Esophagus muscularis mucosa (tissue), 4 donors: ENCODE measurements around the gene ACTRT3. TPM values are rescaled to one million over a fixed set of nuclear protein-coding genes. Genes with fewer than 3 reads are reported as not detected.

ENCODE experiments used
- DNase-seq: peaks from one replicate; pipeline ENCODE4 v3.0.0-alpha.2; 2017; ENCODE audit errors: extremely low spot score
- H3K27ac ChIP-seq, 4 donors: fragments of 200-600 bp; sonication (generic); replicated peaks in 1 of 4; 1 replicate in 3 of 4; 2 replicates in 1 of 4; pipeline ENCODE4 v1.5.1; 2016 to 2019; ENCODE audit warnings: mild to moderate bottlenecking in 1 of 4
- H3K27me3 ChIP-seq, 4 donors: fragments of 200-600 bp; sonication (generic); one replicate each; pipeline versions ENCODE4 v1.5.1 to v1.6.0; 2016 to 2019
- H3K36me3 ChIP-seq, 4 donors: fragments of 200-600 bp; sonication (generic); one replicate each; pipeline ENCODE4 v1.5.1; 2016 to 2019
- H3K4me1 ChIP-seq, 4 donors: fragments of 200-600 bp; sonication (generic); one replicate each; pipeline ENCODE4 v1.5.1; 2016 to 2019
- H3K4me3 ChIP-seq, 4 donors: fragments of 200-600 bp; sonication (generic); 1 replicate in 2 of 4; 2 replicates in 2 of 4; pipeline ENCODE4 v1.5.1; 2016 to 2019; ENCODE audit warnings: mild to moderate bottlenecking in 4 of 4, moderate library complexity in 1 of 4
- H3K9me3 ChIP-seq, 4 donors: fragments of 200-600 bp; sonication (generic); 1 replicate in 3 of 4; 2 replicates in 1 of 4; pipeline ENCODE4 v1.5.1; 2016 to 2019
- CTCF ChIP-seq, 3 experiments: fragments of 200-600 bp in 2 of 3; fragments of 450-650 bp in 1 of 3; sonication (generic) in 2 of 3; IDR thresholded peaks; one replicate each; pipeline ENCODE4 v1.5.1; 2017 to 2019; ENCODE audit warnings: antibody characterized with exemption in 3 of 3, mild to moderate bottlenecking in 2 of 3, moderate library complexity in 1 of 3
- EP300 ChIP-seq: sonication (generic); formaldehyde crosslinking; IDR thresholded peaks from one replicate; pipeline ENCODE4 v1.6.1; 2017; ENCODE audit warnings: antibody characterized with exemption
- POLR2A ChIP-seq: fragments of 450-650 bp; IDR thresholded peaks from one replicate; pipeline ENCODE4 v1.6.1; 2017; ENCODE audit warnings: antibody characterized with exemption, moderate library complexity, mild to moderate bottlenecking, low read depth
- POLR2AphosphoS5 ChIP-seq, 2 donors: sonication (generic); formaldehyde crosslinking; IDR thresholded peaks; one replicate each; pipeline ENCODE4 v1.6.1; 2017; ENCODE audit warnings: antibody characterized with exemption in 2 of 2
- WGBS: methylation state at CpG from one replicate; pipeline ENCODE4 v1.1.5; 2018; 5-methylcytosine and 5-hydroxymethylcytosine counted together
- intact Hi-C: fragments of 100-400 bp; cut with DNase I; formaldehyde crosslinking; loops from one replicate; pipeline ENCODE4 v1.15.1; 2023
- total RNA-seq, 4 donors: library from RNA; depleted of rRNA; stranded (reverse); fragments of >200 nt; gene quantifications; one replicate each; pipeline versions ENCODE4 v1.1.0 to v1.2.1, GENCODE V29; 2016

The ACTRT3 gene
- total RNA-seq, 4 donors from 2014 or later = 2.7 to 4.5 (median 4.3) TPM

- TF ChIP-seq CTCF (IDR thresholded peaks at IDR 0.05) = no peak
- TF ChIP-seq POLR2AphosphoS5 (IDR thresholded peaks at IDR 0.05) = no peak
- no peak for TF ChIP-seq POLR2A
- TF ChIP-seq EP300 = no peak
- Histone ChIP-seq H3K4me3 (no peak overlapping the region), H3K27me3 (no peaks in the 10 kb centered on the region), H3K36me3 (peaks cover 37 to 92% (median 65%) of the 10 kb centered on the region in 4 donors), H3K27ac (no peak overlapping the region), H3K9me3 (no peaks in the 10 kb centered on the region), H3K4me1 (no peaks in the 10 kb centered on the region)
- DNase-seq = no peak
- WGBS = 97% methylated on average over 4 of the region's 4 CpGs
- intact Hi-C loops = no loop called here
These were observed 17.8 kb upstream of the ACTRT3 start for GRCh38 chr3:169787120-169787519.

- H3K27ac ChIP-seq = no peak overlapping the region
- H3K4me1 ChIP-seq = peaks cover 3 to 19% (median 12%) of the 10 kb centered on the region in 4 donors
- intact Hi-C loops = no loop called here
- H3K4me3 ChIP-seq = no peak overlapping the region
- H3K27me3 ChIP-seq = no peaks in the 10 kb centered on the region
- DNase-seq = no peak
- peaks cover 62 to 96% (median 81%) of the 10 kb centered on the region in 4 donors for H3K36me3 ChIP-seq
- H3K9me3 ChIP-seq = no peaks in the 10 kb centered on the region
- 78% methylated on average over 4 of the region's 4 CpGs for WGBS
- TF ChIP-seq POLR2A (no peak), POLR2AphosphoS5 (IDR thresholded peaks at IDR 0.05) (no peak), CTCF (IDR thresholded peaks at IDR 0.05) (no peak), EP300 (no peak)
These were observed 12.0 kb upstream of the ACTRT3 start for GRCh38 chr3:169781209-169781855.

GRCh38 chr3:169780742-169781141 lies 11.4 kb upstream of the ACTRT3 start:
- DNase-seq = no peak
- no peak for TF ChIP-seq POLR2AphosphoS5 (IDR thresholded peaks at IDR 0.05)
- TF ChIP-seq EP300 = no peak
- no peak for TF ChIP-seq POLR2A
- TF ChIP-seq CTCF (IDR thresholded peaks at IDR 0.05) = no peak
- H3K4me1 ChIP-seq = peaks cover 3 to 25% (median 18%) of the 10 kb centered on the region in 4 donors
- H3K27me3 ChIP-seq = no peaks in the 10 kb centered on the region
- WGBS = 46% methylated on average over 2 of the region's 2 CpGs
- H3K9me3 ChIP-seq = no peaks in the 10 kb centered on the region
- H3K36me3 ChIP-seq = peaks cover 56 to 91% (median 77%) of the 10 kb centered on the region in 4 donors
- intact Hi-C loops = no loop called here
- no peak overlapping the region for H3K27ac ChIP-seq
- no peak overlapping the region for H3K4me3 ChIP-seq

- TF ChIP-seq EP300 (no peak), POLR2AphosphoS5 (IDR thresholded peaks at IDR 0.05) (no peak), CTCF (IDR thresholded peaks at IDR 0.05) (no peak), POLR2A (no peak)
- H3K27me3 ChIP-seq = no peaks in the 10 kb centered on the region
- H3K36me3 ChIP-seq = peaks cover 45 to 80% (median 66%) of the 10 kb centered on the region in 4 donors
- H3K9me3 ChIP-seq = no peaks in the 10 kb centered on the region
- no peak overlapping the region for H3K27ac ChIP-seq
- intact Hi-C loops = no loop called here
- DNase-seq = no peak
- H3K4me1 ChIP-seq = peaks cover 23 to 47% (median 39%) of the 10 kb centered on the region in 4 donors
- H3K4me3 ChIP-seq = no peak overlapping the region
- WGBS = 74% methylated on average over 4 of the region's 4 CpGs
These were observed 8.5 kb upstream of the ACTRT3 start for GRCh38 chr3:169777822-169778221.
